Skin of body (tissue), 2 donors: ENCODE measurements around the gene CTNND2. TPM values are rescaled to one million over a fixed set of nuclear protein-coding genes. Genes with fewer than 3 reads are reported as not detected.

Experiments
- DNase-seq: peaks from one replicate; lab custom pipeline; 2025; lab: John Stamatoyannopoulos, UW
- total RNA-seq: library from RNA; depleted of rRNA; stranded (reverse); fragments of >200 nt; gene quantifications from one replicate; pipeline ENCODE4 v1.2.3, GENCODE V29; 2014

The CTNND2 gene
- total RNA-seq, 1 donor from 2014 or later: 1.4 TPM

GRCh38 chr5:10989577-10990263 lies 914.5 kb downstream of the CTNND2 start:
- DNase-seq: no peak

- DNase-seq: no peak
Observed at GRCh38 chr5:10988622-10989021, 915.6 kb downstream of the CTNND2 start.

GRCh38 chr5:10987925-10988504 lies 916.2 kb downstream of the CTNND2 start:
- no peak for DNase-seq

GRCh38 chr5:10987276-10987924 lies 916.8 kb downstream of the CTNND2 start:
- no peak for DNase-seq

- no peak for DNase-seq
Observed at GRCh38 chr5:10985721-10986110, 918.5 kb downstream of the CTNND2 start.

- DNase-seq: no peak
Observed at GRCh38 chr5:10985091-10985720, 919.0 kb downstream of the CTNND2 start.

GRCh38 chr5:10984021-10984715 lies 920.1 kb downstream of the CTNND2 start:
- peak; percentile 1 for DNase-seq

GRCh38 chr5:10982626-10983025 lies 921.6 kb downstream of the CTNND2 start:
- no peak for DNase-seq

GRCh38 chr5:10981932-10982331 lies 922.3 kb downstream of the CTNND2 start:
- no peak for DNase-seq

- DNase-seq: no peak
Observed at GRCh38 chr5:10977011-10977410, 927.2 kb downstream of the CTNND2 start.

GRCh38 chr5:10975945-10976344 lies 928.3 kb downstream of the CTNND2 start:
- no peak for DNase-seq

GRCh38 chr5:10974850-10975249 lies 929.4 kb downstream of the CTNND2 start:
- DNase-seq: no peak

GRCh38 chr5:10973316-10973715 lies 930.9 kb downstream of the CTNND2 start:
- DNase-seq: no peak

GRCh38 chr5:10969684-10970180 lies 934.5 kb downstream of the CTNND2 start:
- no peak for DNase-seq

GRCh38 chr5:10964806-10965205 lies 939.4 kb downstream of the CTNND2 start:
- DNase-seq: no peak

GRCh38 chr5:10958728-10959127 lies 945.5 kb downstream of the CTNND2 start:
- DNase-seq: no peak

GRCh38 chr5:10949856-10950630 lies 954.2 kb downstream of the CTNND2 start:
- no peak for DNase-seq

GRCh38 chr5:10946050-10946449 lies 958.2 kb downstream of the CTNND2 start:
- no peak for DNase-seq

- DNase-seq: no peak
Observed at GRCh38 chr5:10941900-10942299, 962.3 kb downstream of the CTNND2 start.

GRCh38 chr5:10936081-10936855 lies 968.0 kb downstream of the CTNND2 start:
- no peak for DNase-seq
